Measurements from ENCODE around the gene SPAG6. TPM values are rescaled to one million over a fixed set of nuclear protein-coding genes. Genes with fewer than 3 reads are reported as not detected.

Gene SPAG6
- total RNA-seq, 1 experiment from 2014 or later: 0.74 TPM

DNA sequence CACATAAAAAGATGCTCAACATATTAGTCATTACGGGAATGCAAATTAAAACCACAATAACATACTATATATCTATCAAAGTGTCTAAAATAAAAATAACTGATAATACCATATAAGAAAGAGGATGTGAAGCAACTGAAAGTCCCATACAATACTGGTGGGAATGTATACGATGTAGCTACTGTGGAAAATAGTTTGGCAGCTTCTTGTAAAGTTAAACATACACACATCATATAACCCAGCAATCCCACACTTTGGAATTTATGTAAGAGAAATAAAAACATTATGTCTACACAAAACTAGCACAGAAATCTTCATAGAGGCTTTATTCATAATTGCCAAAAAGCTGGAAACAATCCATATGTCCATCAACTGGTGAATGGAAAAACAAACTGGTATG lies 39.6 kb upstream of the SPAG6 start:
- CTCF ChIA-PET: no interaction called here
- TF ChIP-seq FOXJ3 (CRISPR knock-in tag; IDR thresholded peaks at IDR 0.05; ENCODE audit: borderline replicate concordance): no peak
- no peak for TF ChIP-seq RORB (CRISPR knock-in tag; IDR thresholded peaks at IDR 0.05)
- no peak for TF ChIP-seq ZBTB21 (CRISPR knock-in tag; IDR thresholded peaks at IDR 0.05; ENCODE audit: borderline replicate concordance)
- TF ChIP-seq FOXP1 (CRISPR knock-in tag; IDR thresholded peaks at IDR 0.05; ENCODE audit: borderline replicate concordance): no peak
- TF ChIP-seq, protein P1, sequence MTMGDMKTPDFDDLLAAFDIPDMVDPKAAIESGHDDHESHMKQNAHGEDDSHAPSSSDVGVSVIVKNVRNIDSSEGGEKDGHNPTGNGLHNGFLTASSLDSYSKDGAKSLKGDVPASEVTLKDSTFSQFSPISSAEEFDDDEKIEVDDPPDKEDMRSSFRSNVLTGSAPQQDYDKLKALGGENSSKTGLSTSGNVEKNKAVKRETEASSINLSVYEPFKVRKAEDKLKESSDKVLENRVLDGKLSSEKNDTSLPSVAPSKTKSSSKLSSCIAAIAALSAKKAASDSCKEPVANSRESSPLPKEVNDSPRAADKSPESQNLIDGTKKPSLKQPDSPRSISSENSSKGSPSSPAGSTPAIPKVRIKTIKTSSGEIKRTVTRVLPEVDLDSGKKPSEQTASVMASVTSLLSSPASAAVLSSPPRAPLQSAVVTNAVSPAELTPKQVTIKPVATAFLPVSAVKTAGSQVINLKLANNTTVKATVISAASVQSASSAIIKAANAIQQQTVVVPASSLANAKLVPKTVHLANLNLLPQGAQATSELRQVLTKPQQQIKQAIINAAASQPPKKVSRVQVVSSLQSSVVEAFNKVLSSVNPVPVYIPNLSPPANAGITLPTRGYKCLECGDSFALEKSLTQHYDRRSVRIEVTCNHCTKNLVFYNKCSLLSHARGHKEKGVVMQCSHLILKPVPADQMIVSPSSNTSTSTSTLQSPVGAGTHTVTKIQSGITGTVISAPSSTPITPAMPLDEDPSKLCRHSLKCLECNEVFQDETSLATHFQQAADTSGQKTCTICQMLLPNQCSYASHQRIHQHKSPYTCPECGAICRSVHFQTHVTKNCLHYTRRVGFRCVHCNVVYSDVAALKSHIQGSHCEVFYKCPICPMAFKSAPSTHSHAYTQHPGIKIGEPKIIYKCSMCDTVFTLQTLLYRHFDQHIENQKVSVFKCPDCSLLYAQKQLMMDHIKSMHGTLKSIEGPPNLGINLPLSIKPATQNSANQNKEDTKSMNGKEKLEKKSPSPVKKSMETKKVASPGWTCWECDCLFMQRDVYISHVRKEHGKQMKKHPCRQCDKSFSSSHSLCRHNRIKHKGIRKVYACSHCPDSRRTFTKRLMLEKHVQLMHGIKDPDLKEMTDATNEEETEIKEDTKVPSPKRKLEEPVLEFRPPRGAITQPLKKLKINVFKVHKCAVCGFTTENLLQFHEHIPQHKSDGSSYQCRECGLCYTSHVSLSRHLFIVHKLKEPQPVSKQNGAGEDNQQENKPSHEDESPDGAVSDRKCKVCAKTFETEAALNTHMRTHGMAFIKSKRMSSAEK (CRISPR knock-in tag; IDR thresholded peaks at IDR 0.05; ENCODE audit: borderline replicate concordance): no peak
- TF ChIP-seq, protein P2, sequence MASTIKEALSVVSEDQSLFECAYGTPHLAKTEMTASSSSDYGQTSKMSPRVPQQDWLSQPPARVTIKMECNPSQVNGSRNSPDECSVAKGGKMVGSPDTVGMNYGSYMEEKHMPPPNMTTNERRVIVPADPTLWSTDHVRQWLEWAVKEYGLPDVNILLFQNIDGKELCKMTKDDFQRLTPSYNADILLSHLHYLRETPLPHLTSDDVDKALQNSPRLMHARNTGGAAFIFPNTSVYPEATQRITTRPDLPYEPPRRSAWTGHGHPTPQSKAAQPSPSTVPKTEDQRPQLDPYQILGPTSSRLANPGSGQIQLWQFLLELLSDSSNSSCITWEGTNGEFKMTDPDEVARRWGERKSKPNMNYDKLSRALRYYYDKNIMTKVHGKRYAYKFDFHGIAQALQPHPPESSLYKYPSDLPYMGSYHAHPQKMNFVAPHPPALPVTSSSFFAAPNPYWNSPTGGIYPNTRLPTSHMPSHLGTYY (CRISPR knock-in tag; IDR thresholded peaks at IDR 0.05): no peak
- no peak for TF ChIP-seq E2F4 (CRISPR knock-in tag; IDR thresholded peaks at IDR 0.05; ENCODE audit: borderline replicate concordance, low read depth)
- no peak for TF ChIP-seq CDX4 (CRISPR knock-in tag; IDR thresholded peaks at IDR 0.05; ENCODE audit: borderline replicate concordance)
- no peak for TF ChIP-seq ESRRA (CRISPR knock-in tag; IDR thresholded peaks at IDR 0.05; ENCODE audit: borderline replicate concordance)
- TF ChIP-seq, protein P3, sequence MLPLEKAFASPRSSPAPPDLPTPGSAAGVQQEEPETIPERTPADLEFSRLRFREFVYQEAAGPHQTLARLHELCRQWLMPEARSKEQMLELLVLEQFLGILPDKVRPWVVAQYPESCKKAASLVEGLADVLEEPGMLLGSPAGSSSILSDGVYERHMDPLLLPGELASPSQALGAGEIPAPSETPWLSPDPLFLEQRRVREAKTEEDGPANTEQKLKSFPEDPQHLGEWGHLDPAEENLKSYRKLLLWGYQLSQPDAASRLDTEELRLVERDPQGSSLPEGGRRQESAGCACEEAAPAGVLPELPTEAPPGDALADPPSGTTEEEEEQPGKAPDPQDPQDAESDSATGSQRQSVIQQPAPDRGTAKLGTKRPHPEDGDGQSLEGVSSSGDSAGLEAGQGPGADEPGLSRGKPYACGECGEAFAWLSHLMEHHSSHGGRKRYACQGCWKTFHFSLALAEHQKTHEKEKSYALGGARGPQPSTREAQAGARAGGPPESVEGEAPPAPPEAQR (CRISPR knock-in tag; IDR thresholded peaks at IDR 0.05): no peak
- no peak for TF ChIP-seq NFE2L1 (CRISPR knock-in tag; IDR thresholded peaks at IDR 0.05)
- TF ChIP-seq FOXK1 (CRISPR knock-in tag; IDR thresholded peaks at IDR 0.05): no peak
- no peak overlapping the region for H3K27ac Mint-ChIP-seq
- no peak overlapping the region for H3K4me3 Mint-ChIP-seq
- DNase-seq (ENCODE audit: low spot score): no peak
- no peak for ATAC-seq
- H3K27me3 Mint-ChIP-seq (ENCODE audit: low read depth): peaks cover 3% of the 10 kb centered on the region; the same call in 1 of the 2 replicates
- H3K4me1 Mint-ChIP-seq: no peaks in the 10 kb centered on the region
- POLR2A ChIA-PET: no interaction called here
- H3K9me3 Mint-ChIP-seq: peaks cover 8% of the 10 kb centered on the region
- H3K36me3 Mint-ChIP-seq: no peaks in the 10 kb centered on the region

- POLR2A ChIA-PET: no interaction called here
- no peaks in the 10 kb centered on the region for H3K4me1 Mint-ChIP-seq
- no peak overlapping the region for H3K27ac Mint-ChIP-seq
- DNase-seq (ENCODE audit: low spot score) (no peak), ATAC-seq (no peak)
- CTCF ChIA-PET: no interaction called here
- no peaks in the 10 kb centered on the region for H3K36me3 Mint-ChIP-seq
- H3K4me3 Mint-ChIP-seq: no peak overlapping the region
- peaks cover 24% of the 10 kb centered on the region for H3K27me3 Mint-ChIP-seq (ENCODE audit: low read depth)
- peaks cover 8% of the 10 kb centered on the region for H3K9me3 Mint-ChIP-seq
- TF ChIP-seq SP1 (CRISPR knock-in tag; conservative IDR thresholded peaks at IDR 0.05): no peak
- TF ChIP-seq CBFB (CRISPR knock-in tag; IDR thresholded peaks at IDR 0.05; ENCODE audit: low read depth): no peak
- TF ChIP-seq ZNF512 (CRISPR knock-in tag; IDR thresholded peaks at IDR 0.05; ENCODE audit: borderline replicate concordance): no peak
- TF ChIP-seq NR2C2 (CRISPR knock-in tag; IDR thresholded peaks at IDR 0.05): no peak
- TF ChIP-seq, protein P4, sequence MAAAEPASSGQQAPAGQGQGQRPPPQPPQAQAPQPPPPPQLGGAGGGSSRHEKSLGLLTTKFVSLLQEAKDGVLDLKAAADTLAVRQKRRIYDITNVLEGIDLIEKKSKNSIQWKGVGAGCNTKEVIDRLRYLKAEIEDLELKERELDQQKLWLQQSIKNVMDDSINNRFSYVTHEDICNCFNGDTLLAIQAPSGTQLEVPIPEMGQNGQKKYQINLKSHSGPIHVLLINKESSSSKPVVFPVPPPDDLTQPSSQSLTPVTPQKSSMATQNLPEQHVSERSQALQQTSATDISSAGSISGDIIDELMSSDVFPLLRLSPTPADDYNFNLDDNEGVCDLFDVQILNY (CRISPR knock-in tag; IDR thresholded peaks at IDR 0.05): no peak
- TF ChIP-seq ZNF232 (CRISPR knock-in tag; IDR thresholded peaks at IDR 0.05): no peak
- no peak for TF ChIP-seq RELA (CRISPR knock-in tag; IDR thresholded peaks at IDR 0.05; ENCODE audit: borderline replicate concordance)
- no peak for TF ChIP-seq MYBL2 (CRISPR knock-in tag; IDR thresholded peaks at IDR 0.05)
- TF ChIP-seq ZNF317 (CRISPR knock-in tag; IDR thresholded peaks at IDR 0.05; ENCODE audit: borderline replicate concordance, low read depth): no peak
- no peak for TF ChIP-seq SOX15 (CRISPR knock-in tag; IDR thresholded peaks at IDR 0.05)
- TF ChIP-seq ZNF396 (CRISPR knock-in tag; IDR thresholded peaks at IDR 0.05; ENCODE audit: borderline replicate concordance): no peak
- no peak for TF ChIP-seq OVOL2 (CRISPR knock-in tag; IDR thresholded peaks at IDR 0.05; ENCODE audit: borderline replicate concordance)
- TF ChIP-seq NR3C1 (CRISPR knock-in tag; conservative IDR thresholded peaks at IDR 0.05; ENCODE audit: low read depth): no peak
Measured at GRCh38 chr10:22308390-22308789, 36.9 kb upstream of the SPAG6 start.

All from WTC11 (cell line).